Hematopoietic multipotent progenitor cell treated with erythropoietin and hydrocortisone succinate and interleukin-3 and kit ligand, for 6 days (in vitro differentiated cells): ENCODE measurements around the gene RHBDF1.
A peak's percentile ranks its signal among the peaks of the same experiment; 100 is the strongest.

ENCODE experiments used
- DNase-seq: peaks from one replicate; pipeline ENCODE4 v3.0.0-alpha.2; 2015

RHBDF1 gene

GRCh38 chr16:72561-73548 lies at the start of gene RHBDF1:
Gene RHBDF1, minus strand, starts transcription at chr16:72631. Its CDS starts 7,616 bp downstream, at chr16:65015.
- peak; percentile 56 for DNase-seq

GRCh38 chr16:120756-121155 lies 48.3 kb upstream of the RHBDF1 start:
- peak; percentile 65 for DNase-seq

DNA sequence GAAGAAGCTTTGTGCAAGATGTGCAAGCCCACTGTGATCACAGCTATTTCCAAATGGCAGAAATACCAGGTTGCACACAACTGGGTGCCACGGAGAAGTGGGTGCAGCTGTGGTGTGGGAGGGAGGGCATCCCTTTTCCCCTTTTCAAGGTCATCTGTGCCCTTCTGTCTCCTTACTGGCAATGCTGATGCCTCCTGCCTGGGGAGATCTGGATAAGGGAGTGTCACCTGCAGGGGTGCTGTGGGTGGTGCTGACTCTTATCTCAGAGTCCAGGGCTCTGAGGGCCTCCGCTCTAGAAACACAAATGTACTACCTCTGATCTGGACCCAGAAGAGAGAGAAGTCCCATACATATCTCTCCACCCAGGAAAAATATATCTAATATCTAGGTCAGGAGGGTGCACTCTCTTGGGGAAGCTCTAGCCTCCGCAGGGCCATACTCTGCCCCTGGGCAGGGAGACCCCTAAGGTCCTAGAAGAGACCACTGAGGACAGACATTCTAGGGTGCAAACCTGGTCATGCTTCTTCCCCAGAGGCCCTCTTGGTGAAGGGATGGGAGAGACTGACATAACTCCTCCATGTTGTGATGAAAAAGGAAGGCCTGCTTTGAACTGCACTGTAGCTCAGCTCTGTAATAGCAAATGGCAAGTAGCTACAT lies 47.5 kb upstream of the RHBDF1 start:
- DNase-seq = peak; percentile 88

DNA sequence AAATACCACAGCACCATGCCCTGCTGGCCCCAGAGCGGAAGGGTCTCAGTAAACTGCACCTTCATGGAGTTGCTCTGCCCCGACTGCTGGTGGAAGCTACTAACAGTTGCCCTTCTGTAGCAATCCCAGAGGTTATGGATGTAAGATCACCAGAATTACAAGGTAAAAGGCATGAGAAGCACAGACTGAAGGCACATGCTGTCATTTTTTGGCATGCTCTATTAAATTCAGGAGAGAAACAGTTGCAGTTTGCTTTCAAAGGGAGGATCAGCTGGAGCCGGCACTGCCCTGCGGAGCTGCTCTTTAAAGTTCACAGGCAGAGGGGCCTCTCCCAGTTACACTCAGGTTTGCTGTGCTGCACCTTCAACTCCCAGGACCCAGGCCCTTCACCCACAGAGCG lies 46.9 kb upstream of the RHBDF1 start:
- DNase-seq = no peak

- no peak for DNase-seq
Measured at GRCh38 chr16:118857-119256, 46.4 kb upstream of the RHBDF1 start.

DNA sequence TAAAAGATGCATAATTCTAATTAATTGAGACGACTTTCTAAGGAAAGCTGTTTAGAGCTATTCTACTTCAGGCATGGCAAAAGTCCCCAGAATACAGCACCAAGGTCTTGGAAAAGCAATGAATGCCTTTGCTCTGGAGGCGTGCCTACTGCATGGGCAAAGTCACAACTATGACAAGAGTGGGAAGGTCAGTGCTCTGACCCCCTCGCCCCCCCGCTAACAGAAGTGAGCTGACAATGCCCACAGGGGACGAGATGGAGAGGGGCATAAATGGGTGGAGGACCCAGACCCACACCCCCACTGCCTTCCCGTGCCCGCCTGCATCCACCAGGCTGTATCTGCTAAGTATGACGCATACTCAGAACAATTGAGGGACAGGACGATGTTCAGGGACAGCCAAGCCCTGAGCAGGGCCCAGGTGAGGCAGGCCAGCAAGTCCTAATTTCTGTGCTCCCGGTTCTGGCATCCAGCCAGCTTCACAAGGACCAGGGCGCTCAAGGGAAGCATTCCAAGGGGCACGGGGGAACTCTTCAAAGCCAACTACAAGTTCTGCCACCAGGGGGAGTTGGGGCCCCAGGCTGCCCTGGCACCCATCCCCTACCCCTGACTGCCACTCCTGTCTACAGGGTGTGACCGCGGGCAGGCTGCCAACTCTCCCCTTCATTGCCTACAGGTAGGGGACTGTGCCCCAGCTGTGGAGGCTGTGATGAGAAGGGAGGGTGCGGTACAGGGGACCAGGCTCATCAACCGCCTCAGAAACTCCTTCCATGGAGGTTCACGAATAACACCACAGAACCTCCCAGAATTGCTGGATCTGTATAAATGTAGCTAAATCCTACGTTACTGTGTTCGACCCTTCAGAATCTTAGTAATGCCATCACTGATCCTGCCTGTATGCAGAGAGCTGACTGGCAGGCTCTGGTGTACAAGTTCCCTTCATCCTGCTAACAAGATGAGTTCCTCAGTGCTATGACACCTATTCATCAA lies 45.2 kb upstream of the RHBDF1 start:
- DNase-seq = peak; percentile 95

GRCh38 chr16:116015-116414 lies 43.6 kb upstream of the RHBDF1 start:
- no peak for DNase-seq

DNA sequence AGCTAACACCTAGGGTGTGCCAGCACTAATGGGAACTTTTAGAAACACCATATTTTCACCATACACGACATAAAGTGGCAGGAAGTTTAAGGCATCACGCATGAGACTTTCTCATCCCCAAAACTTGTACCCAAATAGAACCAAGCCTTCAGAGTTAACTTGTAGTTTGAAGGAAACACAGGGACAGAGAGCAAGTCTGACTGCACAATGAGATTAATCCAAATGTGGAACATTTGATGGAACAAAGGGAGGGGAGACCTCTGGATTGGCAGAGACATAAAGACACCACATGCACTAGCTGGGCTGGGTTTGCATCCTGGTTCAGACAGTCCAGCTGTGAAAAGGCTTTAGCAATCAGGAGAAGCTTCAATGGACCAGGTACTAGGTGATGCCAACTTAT lies 41.9 kb upstream of the RHBDF1 start:
- no peak for DNase-seq

- DNase-seq = no peak
Measured at GRCh38 chr16:112153-112840, 39.9 kb upstream of the RHBDF1 start.

- peak; percentile 96 for DNase-seq
Measured at GRCh38 chr16:106623-107324, 34.3 kb upstream of the RHBDF1 start.

GRCh38 chr16:105521-105920 lies 33.1 kb upstream of the RHBDF1 start:
- no peak for DNase-seq

GRCh38 chr16:104928-105327 lies 32.5 kb upstream of the RHBDF1 start:
- peak; percentile 95 for DNase-seq

DNA sequence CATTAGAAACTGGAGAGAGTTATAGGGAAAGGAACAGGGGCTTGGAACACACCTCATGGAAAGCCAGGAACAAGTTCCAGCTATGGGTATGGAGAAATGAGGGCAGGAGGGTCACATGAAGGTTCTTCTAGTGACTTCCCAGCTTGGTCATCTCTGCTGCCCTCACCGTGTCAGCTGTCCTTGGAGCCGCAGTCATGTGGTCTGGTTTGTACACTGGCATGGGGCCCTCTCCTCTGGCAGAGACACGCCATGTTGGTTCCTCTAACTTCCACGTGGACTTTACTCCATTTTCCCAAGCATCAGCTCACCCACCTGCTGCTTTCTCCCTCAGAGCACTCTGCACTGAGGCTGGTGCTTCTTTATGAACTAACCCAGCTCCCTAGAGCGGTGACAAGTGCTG lies 31.9 kb upstream of the RHBDF1 start:
- DNase-seq = no peak

- no peak for DNase-seq
Measured at GRCh38 chr16:102060-102855, 29.8 kb upstream of the RHBDF1 start.

DNA sequence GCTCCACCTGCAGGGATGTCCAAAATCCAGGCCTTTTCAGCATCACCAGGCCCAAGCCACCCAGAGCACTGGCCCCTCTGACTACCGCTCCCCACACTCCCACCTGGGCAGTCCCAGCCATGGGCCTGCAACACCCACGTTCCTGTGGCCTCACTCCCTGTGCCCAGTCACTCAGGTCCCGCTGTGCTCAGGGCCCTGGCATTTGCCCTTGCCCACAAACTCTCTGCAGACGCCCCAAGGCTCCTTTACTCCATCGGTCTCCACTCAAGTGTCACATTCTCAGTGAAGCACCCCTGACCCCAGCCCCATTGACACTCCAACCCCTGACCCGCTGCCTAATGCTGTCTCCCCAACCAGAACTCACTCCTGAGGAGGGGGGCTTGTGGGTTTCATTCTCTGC lies 29.2 kb upstream of the RHBDF1 start:
- DNase-seq = no peak

DNA sequence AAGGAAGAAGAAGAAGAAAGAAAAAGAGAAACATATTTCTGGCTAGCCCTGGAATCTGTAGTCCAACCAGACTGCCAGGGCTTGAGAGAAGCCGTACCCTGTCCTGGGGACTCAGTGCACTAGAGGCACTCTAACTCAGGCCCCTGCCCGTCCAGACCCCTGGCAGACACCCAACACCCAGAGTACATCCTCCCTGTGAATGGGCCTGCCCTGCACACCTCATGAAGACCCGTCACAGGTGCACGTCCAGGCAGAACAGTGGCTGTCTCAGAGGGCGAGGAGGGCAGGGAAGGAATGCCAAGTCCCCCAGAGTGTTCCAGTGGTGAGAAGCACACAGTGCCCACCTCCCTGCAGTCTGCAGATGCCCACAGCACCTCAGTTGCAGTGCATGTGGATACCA lies 28.6 kb upstream of the RHBDF1 start:
- no peak for DNase-seq

DNA sequence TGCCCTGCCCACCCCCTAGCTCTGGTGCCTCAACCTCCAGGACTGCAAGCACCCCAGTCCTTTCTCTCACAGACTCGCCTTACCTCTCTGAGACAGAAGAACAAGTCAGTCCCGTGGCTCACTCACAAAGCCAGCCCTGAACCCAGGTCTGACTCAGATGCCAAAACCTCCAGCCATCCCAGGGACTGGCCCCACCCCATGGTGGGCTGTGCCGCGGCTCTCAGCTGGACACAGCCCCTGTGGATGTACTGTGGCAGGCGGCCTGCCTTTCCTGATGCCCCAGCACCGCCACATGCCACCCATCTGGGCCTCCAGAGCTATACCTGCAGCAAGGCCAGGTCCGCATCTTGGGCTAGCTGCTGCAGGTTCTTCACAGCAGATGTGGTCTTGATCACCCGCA lies 25.4 kb upstream of the RHBDF1 start:
- no peak for DNase-seq

- DNase-seq = peak; percentile 98
Measured at GRCh38 chr16:96935-97381, 24.5 kb upstream of the RHBDF1 start.

GRCh38 chr16:94918-95265 lies 22.5 kb upstream of the RHBDF1 start:
- peak; percentile 55 for DNase-seq

DNA sequence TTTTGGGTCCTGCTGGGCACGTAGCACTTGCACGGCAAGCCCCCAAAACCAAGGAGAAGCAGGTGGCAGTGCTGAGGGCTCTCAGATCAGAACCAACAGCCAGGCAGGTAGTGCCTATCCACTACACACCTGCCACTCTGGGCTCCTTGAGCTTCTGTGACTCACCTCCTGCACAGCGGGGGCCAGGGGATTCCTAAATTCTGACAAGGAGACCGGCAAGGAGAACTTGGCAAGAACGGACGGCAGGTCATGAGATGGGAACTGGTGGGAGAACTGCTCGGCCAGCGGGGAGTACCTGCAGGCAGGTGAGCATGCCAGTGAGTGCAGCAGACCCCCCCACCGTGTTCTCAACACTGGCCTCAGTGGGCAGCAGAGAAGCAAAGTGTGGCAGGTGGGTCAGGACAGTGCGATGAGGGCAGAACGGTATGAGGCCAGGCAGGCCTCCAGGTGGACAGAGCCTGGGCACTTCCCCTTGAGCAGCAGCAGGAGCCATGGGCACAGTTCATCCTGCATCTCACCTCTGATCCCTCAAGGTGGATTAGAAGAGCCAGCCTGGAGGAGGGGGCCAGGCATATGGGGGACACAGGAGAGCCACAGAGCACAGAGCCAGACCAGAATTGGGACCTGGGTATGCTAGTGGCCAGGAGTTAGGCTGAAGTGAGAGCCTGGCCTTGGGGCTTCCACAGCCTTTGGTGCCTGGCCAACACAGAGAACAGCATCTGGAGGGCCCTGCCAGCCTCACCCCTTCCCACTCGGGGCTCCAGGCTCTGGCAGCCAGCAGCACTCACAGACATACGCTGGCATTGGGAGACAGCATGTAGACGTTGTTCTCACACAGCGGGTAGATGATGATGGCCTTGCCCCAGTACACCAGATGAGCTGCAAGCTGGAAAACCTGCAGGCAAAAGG lies 20.3 kb upstream of the RHBDF1 start:
- no peak for DNase-seq
